GM23338 (cell line): Measurements from ENCODE around the gene CFAP77. TPM values are rescaled to one million over a fixed set of nuclear protein-coding genes. Genes with fewer than 3 reads are reported as not detected.

Experiments
- ATAC-seq: fragments of 200-7000 bp; cut with Tn5 transposase; 3 replicates; pipeline ENCODE4 v1.9.1; 2020
- DNase-seq: peaks from one replicate; pipeline ENCODE4 v3.0.0-alpha.2; 2015; ENCODE audit warnings: low spot score
- H2AFZ ChIP-seq: fragments of 200-600 bp; sonication (generic); 2 replicates; pipeline ENCODE4 v1.8.0; 2016; ENCODE audit warnings: antibody characterized with exemption, mild to moderate bottlenecking, moderate library complexity
- H3F3A ChIP-seq: fragments of 200-600 bp; sonication (generic); replicated peaks from 2 replicates; pipeline ENCODE4 v1.8.0; 2017; ENCODE audit warnings: antibody characterized with exemption, mixed run types, low read depth
- H3K27ac ChIP-seq: fragments of 200-600 bp; sonication (generic); 2 replicates; pipeline ENCODE4 v1.6.1; 2016; ENCODE audit warnings: low read depth
- H3K27me3 ChIP-seq: fragments of 200-600 bp; sonication (generic); 2 replicates; pipeline ENCODE4 v1.8.0; 2016; ENCODE audit warnings: mild to moderate bottlenecking, mixed run types, moderate library complexity; ENCODE audit not compliant: insufficient read depth
- H3K36me3 ChIP-seq: fragments of 200-600 bp; sonication (generic); 2 replicates; pipeline ENCODE4 v1.8.0; 2016; ENCODE audit warnings: mild to moderate bottlenecking; ENCODE audit not compliant: insufficient read depth
- H3K4me1 ChIP-seq: fragments of 200-600 bp; sonication (generic); 2 replicates; pipeline ENCODE4 v1.8.0; 2016; ENCODE audit warnings: mild to moderate bottlenecking, moderate library complexity; ENCODE audit not compliant: insufficient read depth
- H3K4me2 ChIP-seq: fragments of 200-600 bp; sonication (generic); 2 replicates; pipeline ENCODE4 v1.7.1; 2017; ENCODE audit warnings: mixed run types
- H3K4me3 ChIP-seq: fragments of 200-600 bp; sonication (generic); 2 replicates; pipeline ENCODE4 v1.6.1; 2016; ENCODE audit warnings: mixed run types
- H3K79me2 ChIP-seq: fragments of 200-600 bp; sonication (generic); replicated peaks from 2 replicates; pipeline ENCODE4 v1.8.0; 2017; ENCODE audit warnings: mild to moderate bottlenecking; ENCODE audit not compliant: insufficient read depth
- H3K9me2 ChIP-seq: fragments of 200-600 bp; sonication (generic); 2 replicates; pipeline ENCODE4 v1.8.0; 2017; ENCODE audit not compliant: insufficient read depth
- H4K20me1 ChIP-seq: fragments of 200-600 bp; sonication (generic); replicated peaks from 2 replicates; pipeline ENCODE4 v1.8.0; 2017; ENCODE audit warnings: mild to moderate bottlenecking; ENCODE audit not compliant: insufficient read depth
- H3K27ac Mint-ChIP-seq: 2 replicates; pipeline ENCODE4 v1.8.0; 2020; ENCODE audit warnings: inconsistent platforms, mild to moderate bottlenecking, moderate library complexity, mixed read lengths
- H3K27me3 Mint-ChIP-seq: 3 replicates; pipeline ENCODE4 v1.8.0; 2022; ENCODE audit warnings: low read depth, mild to moderate bottlenecking, moderate library complexity, mixed read lengths, inconsistent platforms; ENCODE audit not compliant: insufficient read depth, poor library complexity
- H3K36me3 Mint-ChIP-seq: 3 replicates; pipeline ENCODE4 v1.8.0; 2021; ENCODE audit warnings: low read depth, mild to moderate bottlenecking, inconsistent platforms, moderate library complexity, mixed read lengths
- H3K4me1 Mint-ChIP-seq: 3 replicates; pipeline ENCODE4 v1.8.0; 2020; ENCODE audit warnings: mild to moderate bottlenecking, inconsistent platforms, mixed read lengths
- H3K4me3 Mint-ChIP-seq: 3 replicates; pipeline ENCODE4 v1.8.0; 2021; ENCODE audit warnings: moderate library complexity, mild to moderate bottlenecking, inconsistent platforms, mixed read lengths
- H3K9me3 Mint-ChIP-seq: 3 replicates; pipeline ENCODE4 v1.8.0; 2020; ENCODE audit warnings: moderate library complexity, mild to moderate bottlenecking, inconsistent platforms, mixed read lengths
- CREB1 ChIP-seq: fragments of 250-450 bp; sonication (Bioruptor Pico); IDR thresholded peaks from 2 replicates; pipeline ENCODE4 v1.5.0; 2020; ENCODE audit warnings: low read depth, mild to moderate bottlenecking, moderate library complexity
- EZH2 ChIP-seq: fragments of 200-600 bp; sonication (generic); IDR thresholded peaks from one replicate; pipeline ENCODE4 v1.8.0; 2017; ENCODE audit warnings: antibody characterized with exemption, mild to moderate bottlenecking, low read depth; ENCODE audit not compliant: unreplicated experiment
- JUNB ChIP-seq: IDR thresholded peaks from one replicate; pipeline ENCODE4 v1.6.1; 2016; ENCODE audit warnings: antibody characterized with exemption; ENCODE audit not compliant: unreplicated experiment
- NANOG ChIP-seq: IDR thresholded peaks from 2 replicates; pipeline ENCODE4 v1.6.1; 2016; ENCODE audit warnings: antibody characterized with exemption, borderline replicate concordance
- POLR2AphosphoS5 ChIP-seq: IDR thresholded peaks from 2 replicates; pipeline ENCODE4 v1.6.1; 2016; ENCODE audit warnings: antibody characterized with exemption, low read depth
- STAT1 ChIP-seq: IDR thresholded peaks from one replicate; pipeline ENCODE4 v1.6.1; 2016; ENCODE audit warnings: antibody characterized with exemption; ENCODE audit not compliant: unreplicated experiment
- polyA plus RNA-seq: library from polyadenylated mRNA; unstranded; fragments of >200 nt; fragmentation: Nextera tagmentation; extraction: Ambion mirVana; gene quantifications from 2 replicates; pipeline ENCODE4 v1.2.1, GENCODE V29; 2016
- total RNA-seq: library from RNA; depleted of rRNA; stranded (reverse); fragments of >200 nt; shearing (Covaris generic); gene quantifications from 2 replicates; pipeline ENCODE4 v1.2.3, GENCODE V29; 2014
- TF ChIP-seq, protein P1 (sequence below): fragments of 250-450 bp; sonication (Bioruptor Pico); IDR thresholded peaks from 2 replicates; pipeline ENCODE4 v1.5.0; 2020; ENCODE audit warnings: mild to moderate bottlenecking, moderate library complexity
- TF ChIP-seq, protein P2 (sequence below), 2 experiments: fragments of 200-600 bp in 1 of 2; sonication (generic) in 1 of 2; conservative IDR thresholded peaks; 2 replicates each; pipeline versions ENCODE4 v1.5.1 to v1.6.1; 2016 to 2017; ENCODE audit warnings: antibody characterized with exemption in 2 of 2, low read depth in 2 of 2, mild to moderate bottlenecking in 2 of 2, moderate library complexity in 1 of 2
- TF ChIP-seq, protein P3 (sequence below): IDR thresholded peaks from one replicate; pipeline ENCODE4 v1.6.1; 2018; ENCODE audit warnings: antibody characterized with exemption; ENCODE audit not compliant: unreplicated experiment

CFAP77 gene
- total and polyA plus RNA-seq, 2 experiments from 2014 or later: 0.97 to 1.3 TPM

DNA sequence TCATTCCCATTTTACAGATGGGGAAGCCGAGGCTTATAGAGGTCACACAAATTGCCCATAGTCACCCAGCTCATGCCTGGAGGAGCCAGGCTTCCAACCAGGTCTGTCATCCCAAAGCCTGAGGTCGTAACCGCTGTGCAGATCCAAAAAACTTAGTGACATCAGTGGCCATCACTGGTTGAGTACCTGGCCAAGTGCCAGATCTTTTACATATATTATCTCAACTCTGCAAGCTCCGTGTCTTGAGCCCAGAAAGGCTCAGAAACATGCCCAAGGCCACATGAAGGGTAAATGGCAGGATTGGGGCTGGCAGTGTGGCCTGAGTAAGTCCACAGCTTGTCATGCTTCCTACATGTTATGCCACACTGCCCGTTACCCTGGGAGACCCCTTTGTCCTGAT lies 13.5 kb downstream of the CFAP77 start:
- no peak overlapping the region for H3K4me2 ChIP-seq
- no peaks in the 10 kb centered on the region for H3K9me2 ChIP-seq
- Mint-ChIP-seq H3K27ac (no peak overlapping the region), H3K4me1 (peaks cover 38% of the 10 kb centered on the region), H3K4me3 (no peak overlapping the region), H3K27me3 (peaks cover 24% of the 10 kb centered on the region), H3K9me3 (no peaks in the 10 kb centered on the region), H3K36me3 (no peaks in the 10 kb centered on the region)
- ATAC-seq (no peak), DNase-seq (no peak)
- H3K27ac ChIP-seq: no peak overlapping the region
- H3F3A ChIP-seq: no peaks in the 10 kb centered on the region
- H3K27me3 ChIP-seq: no peaks in the 10 kb centered on the region
- peaks cover 27% of the 10 kb centered on the region for H3K4me1 ChIP-seq
- no peaks in the 10 kb centered on the region for H3K36me3 ChIP-seq
- no peak overlapping the region for H2AFZ ChIP-seq
- H3K4me3 ChIP-seq: no peak overlapping the region
- H4K20me1 ChIP-seq: no peaks in the 10 kb centered on the region
- H3K79me2 ChIP-seq: no peaks in the 10 kb centered on the region
- TF ChIP-seq, protein P1, sequence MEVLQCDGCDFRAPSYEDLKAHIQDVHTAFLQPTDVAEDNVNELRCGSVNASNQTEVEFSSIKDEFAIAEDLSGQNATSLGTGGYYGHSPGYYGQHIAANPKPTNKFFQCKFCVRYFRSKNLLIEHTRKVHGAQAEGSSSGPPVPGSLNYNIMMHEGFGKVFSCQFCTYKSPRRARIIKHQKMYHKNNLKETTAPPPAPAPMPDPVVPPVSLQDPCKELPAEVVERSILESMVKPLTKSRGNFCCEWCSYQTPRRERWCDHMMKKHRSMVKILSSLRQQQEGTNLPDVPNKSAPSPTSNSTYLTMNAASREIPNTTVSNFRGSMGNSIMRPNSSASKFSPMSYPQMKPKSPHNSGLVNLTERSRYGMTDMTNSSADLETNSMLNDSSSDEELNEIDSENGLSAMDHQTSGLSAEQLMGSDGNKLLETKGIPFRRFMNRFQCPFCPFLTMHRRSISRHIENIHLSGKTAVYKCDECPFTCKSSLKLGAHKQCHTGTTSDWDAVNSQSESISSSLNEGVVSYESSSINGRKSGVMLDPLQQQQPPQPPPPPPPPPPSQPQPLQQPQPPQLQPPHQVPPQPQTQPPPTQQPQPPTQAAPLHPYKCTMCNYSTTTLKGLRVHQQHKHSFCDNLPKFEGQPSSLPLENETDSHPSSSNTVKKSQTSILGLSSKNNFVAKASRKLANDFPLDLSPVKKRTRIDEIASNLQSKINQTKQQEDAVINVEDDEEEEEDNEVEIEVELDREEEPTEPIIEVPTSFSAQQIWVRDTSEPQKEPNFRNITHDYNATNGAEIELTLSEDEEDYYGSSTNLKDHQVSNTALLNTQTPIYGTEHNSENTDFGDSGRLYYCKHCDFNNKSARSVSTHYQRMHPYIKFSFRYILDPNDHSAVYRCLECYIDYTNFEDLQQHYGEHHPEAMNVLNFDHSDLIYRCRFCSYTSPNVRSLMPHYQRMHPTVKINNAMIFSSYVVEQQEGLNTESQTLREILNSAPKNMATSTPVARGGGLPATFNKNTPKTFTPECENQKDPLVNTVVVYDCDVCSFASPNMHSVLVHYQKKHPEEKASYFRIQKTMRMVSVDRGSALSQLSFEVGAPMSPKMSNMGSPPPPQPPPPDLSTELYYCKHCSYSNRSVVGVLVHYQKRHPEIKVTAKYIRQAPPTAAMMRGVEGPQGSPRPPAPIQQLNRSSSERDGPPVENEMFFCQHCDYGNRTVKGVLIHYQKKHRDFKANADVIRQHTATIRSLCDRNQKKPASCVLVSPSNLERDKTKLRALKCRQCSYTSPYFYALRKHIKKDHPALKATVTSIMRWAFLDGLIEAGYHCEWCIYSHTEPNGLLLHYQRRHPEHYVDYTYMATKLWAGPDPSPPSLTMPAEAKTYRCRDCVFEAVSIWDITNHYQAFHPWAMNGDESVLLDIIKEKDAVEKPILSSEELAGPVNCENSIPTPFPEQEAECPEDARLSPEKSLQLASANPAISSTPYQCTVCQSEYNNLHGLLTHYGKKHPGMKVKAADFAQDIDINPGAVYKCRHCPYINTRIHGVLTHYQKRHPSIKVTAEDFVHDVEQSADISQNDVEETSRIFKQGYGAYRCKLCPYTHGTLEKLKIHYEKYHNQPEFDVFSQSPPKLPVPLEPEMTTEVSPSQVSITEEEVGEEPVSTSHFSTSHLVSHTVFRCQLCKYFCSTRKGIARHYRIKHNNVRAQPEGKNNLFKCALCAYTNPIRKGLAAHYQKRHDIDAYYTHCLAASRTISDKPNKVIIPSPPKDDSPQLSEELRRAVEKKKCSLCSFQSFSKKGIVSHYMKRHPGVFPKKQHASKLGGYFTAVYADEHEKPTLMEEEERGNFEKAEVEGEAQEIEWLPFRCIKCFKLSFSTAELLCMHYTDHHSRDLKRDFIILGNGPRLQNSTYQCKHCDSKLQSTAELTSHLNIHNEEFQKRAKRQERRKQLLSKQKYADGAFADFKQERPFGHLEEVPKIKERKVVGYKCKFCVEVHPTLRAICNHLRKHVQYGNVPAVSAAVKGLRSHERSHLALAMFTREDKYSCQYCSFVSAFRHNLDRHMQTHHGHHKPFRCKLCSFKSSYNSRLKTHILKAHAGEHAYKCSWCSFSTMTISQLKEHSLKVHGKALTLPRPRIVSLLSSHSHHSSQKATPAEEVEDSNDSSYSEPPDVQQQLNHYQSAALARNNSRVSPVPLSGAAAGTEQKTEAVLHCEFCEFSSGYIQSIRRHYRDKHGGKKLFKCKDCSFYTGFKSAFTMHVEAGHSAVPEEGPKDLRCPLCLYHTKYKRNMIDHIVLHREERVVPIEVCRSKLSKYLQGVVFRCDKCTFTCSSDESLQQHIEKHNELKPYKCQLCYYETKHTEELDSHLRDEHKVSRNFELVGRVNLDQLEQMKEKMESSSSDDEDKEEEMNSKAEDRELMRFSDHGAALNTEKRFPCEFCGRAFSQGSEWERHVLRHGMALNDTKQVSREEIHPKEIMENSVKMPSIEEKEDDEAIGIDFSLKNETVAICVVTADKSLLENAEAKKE (CRISPR knock-in tag): no peak
- no peak for TF ChIP-seq STAT1
- no peak for TF ChIP-seq EZH2
- TF ChIP-seq NANOG: no peak
- no peak for TF ChIP-seq CREB1 (CRISPR knock-in tag)
- TF ChIP-seq, protein P2, sequence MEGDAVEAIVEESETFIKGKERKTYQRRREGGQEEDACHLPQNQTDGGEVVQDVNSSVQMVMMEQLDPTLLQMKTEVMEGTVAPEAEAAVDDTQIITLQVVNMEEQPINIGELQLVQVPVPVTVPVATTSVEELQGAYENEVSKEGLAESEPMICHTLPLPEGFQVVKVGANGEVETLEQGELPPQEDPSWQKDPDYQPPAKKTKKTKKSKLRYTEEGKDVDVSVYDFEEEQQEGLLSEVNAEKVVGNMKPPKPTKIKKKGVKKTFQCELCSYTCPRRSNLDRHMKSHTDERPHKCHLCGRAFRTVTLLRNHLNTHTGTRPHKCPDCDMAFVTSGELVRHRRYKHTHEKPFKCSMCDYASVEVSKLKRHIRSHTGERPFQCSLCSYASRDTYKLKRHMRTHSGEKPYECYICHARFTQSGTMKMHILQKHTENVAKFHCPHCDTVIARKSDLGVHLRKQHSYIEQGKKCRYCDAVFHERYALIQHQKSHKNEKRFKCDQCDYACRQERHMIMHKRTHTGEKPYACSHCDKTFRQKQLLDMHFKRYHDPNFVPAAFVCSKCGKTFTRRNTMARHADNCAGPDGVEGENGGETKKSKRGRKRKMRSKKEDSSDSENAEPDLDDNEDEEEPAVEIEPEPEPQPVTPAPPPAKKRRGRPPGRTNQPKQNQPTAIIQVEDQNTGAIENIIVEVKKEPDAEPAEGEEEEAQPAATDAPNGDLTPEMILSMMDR (conservative IDR thresholded peaks at IDR 0.05; ENCODE audit: low read depth in 2 of 2): no peak
- TF ChIP-seq JUNB: no peak
- TF ChIP-seq POLR2AphosphoS5: no peak
- TF ChIP-seq, protein P3, sequence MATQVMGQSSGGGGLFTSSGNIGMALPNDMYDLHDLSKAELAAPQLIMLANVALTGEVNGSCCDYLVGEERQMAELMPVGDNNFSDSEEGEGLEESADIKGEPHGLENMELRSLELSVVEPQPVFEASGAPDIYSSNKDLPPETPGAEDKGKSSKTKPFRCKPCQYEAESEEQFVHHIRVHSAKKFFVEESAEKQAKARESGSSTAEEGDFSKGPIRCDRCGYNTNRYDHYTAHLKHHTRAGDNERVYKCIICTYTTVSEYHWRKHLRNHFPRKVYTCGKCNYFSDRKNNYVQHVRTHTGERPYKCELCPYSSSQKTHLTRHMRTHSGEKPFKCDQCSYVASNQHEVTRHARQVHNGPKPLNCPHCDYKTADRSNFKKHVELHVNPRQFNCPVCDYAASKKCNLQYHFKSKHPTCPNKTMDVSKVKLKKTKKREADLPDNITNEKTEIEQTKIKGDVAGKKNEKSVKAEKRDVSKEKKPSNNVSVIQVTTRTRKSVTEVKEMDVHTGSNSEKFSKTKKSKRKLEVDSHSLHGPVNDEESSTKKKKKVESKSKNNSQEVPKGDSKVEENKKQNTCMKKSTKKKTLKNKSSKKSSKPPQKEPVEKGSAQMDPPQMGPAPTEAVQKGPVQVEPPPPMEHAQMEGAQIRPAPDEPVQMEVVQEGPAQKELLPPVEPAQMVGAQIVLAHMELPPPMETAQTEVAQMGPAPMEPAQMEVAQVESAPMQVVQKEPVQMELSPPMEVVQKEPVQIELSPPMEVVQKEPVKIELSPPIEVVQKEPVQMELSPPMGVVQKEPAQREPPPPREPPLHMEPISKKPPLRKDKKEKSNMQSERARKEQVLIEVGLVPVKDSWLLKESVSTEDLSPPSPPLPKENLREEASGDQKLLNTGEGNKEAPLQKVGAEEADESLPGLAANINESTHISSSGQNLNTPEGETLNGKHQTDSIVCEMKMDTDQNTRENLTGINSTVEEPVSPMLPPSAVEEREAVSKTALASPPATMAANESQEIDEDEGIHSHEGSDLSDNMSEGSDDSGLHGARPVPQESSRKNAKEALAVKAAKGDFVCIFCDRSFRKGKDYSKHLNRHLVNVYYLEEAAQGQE: no peak
